COLO829 (cell line): ENCODE results near the gene NDUFS5.
"Not testable (repeated sequence)": the region's sequence is repeated elsewhere in the genome, so short reads cannot be mapped to it uniquely, and the experiment has no call there.

Experiments
- DNase-seq: peaks from one replicate; pipeline ENCODE4 v3.0.0; 2012; ENCODE audit warnings: low spot score

NDUFS5 gene

GRCh38 chr1:39026051-39026865, at the start of gene NDUFS5:
Gene NDUFS5 (plus strand): TSS chr1:39026350. CDS start chr1:39028725, 2,375 bp downstream.
- DNase-seq = peak; percentile 63

DNA sequence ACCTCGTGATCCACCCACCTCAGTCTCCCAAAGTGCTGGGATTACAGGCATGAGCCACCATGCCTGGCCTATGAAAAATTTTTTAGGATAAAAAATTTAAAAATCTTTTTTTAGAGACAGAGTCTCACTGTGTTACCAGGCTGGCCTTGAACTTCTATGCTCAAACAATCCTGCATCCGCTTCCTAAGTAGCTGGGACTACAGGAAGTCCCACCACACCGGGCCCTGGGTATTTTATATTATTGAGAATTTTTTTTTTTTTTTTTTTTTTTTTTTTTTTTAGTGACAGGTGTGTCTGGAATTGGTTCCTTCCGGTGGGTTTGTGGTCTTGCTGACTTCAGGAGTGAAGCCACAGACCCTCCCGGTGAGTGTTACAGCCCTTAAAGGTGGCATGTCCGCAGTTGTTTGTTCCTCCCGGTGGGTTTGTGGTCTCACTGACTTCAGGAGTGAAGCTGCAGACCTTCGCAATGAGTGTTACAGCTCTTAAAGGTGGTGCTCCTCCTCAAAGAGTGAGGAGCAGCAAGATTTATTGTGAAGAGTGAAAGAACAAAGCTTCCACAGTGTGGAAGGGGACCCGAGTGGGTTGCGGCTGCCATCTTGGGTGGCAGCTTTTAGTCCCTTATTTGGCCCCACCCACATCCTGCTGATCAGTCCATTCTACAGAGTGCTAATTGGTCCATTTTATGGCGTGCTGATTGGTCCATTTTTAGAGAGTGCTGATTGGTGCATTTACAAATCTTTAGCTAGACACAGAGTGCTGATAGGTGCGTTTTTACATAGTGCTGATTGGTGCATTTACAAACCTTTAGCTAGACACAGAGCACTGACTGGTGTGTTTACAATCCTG, 48.5 kb upstream of the NDUFS5 start:
- DNase-seq = not testable (repeated sequence)

DNA sequence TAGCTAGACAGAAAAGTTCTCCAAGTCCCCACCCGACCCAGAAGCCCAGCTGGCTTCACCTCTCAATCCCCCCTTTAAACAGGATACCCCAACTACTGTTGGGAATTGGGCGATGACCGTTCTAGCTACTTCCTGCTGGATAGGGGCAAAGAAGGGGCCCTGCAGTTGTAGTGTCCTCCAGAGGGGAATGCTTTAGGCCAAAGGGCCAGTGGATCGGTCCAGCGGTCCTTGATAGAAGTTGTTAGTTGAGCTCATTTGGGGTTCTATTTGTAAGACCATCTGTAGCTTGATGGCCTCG, 48.0 kb upstream of the NDUFS5 start:
- DNase-seq = not testable (repeated sequence)

- DNase-seq = not testable (repeated sequence)
These were observed 46.8 kb upstream of the NDUFS5 start for GRCh38 chr1:38979380-38979779.

- no peak for DNase-seq
These were observed 36.2 kb upstream of the NDUFS5 start for GRCh38 chr1:38989979-38990378.

DNA sequence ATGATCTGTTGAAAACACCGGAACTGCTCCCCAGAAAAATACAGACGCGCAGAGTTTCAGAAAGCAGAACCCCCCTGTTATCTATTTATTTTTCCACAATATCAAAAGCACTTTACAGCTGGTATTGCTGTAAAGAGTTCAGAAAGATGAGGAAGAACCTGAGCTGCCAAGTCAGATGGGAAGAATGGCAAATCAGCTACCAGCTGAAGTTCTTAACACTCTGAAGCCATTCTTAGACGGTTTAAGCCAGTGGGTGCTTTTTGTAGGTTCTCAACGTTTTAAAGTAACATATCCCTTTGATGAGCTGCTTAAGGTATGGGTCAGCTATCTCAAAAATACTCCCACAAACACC, 35.8 kb upstream of the NDUFS5 start:
- no peak for DNase-seq

DNA sequence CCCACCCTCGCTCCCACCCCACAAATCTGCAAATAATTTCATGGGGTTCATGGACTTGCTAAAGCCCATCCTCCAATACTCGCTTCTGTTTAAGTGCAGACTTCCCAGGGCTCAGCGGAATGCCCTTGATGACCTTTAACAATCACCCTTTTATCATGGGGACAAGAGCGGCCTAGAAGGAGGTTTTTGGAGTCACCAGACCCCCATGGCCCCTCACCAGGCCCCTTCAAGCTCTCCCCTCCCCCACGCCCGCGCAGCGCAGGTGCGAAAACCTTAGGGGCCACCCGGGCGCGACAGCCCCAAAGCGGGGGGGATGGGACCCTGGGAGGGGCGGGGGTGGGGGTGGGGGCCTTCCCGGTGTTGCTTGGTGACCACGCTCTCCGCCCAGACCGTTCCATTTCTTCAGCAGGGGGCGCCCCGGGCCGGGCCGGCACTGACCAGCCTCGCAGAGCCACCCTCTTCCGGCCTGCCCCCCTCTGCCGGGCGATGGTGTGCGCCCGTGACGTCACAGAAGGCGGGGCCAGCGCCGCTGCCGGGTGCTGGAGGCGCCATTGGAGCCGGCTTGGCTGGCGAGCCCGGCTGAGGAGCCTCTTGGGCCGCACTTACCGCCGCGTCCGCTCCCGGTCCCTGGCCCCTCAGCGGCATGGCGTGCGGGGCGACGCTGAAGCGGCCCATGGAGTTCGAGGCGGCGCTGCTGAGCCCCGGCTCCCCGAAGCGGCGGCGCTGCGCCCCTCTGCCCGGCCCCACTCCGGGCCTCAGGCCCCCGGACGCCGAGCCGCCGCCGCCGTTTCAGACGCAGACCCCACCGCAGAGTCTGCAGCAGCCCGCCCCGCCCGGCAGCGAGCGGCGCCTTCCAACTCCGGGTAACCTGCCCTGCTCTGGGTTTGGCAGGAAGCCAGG, 35.2 kb upstream of the NDUFS5 start, which contains the start of gene AKIRIN1:
TSS of gene AKIRIN1 (plus strand) at position 539 of the 900 bp plus-strand sequence. CDS start at position 644, 105 bp downstream.
- DNase-seq = peak; percentile 96

DNA sequence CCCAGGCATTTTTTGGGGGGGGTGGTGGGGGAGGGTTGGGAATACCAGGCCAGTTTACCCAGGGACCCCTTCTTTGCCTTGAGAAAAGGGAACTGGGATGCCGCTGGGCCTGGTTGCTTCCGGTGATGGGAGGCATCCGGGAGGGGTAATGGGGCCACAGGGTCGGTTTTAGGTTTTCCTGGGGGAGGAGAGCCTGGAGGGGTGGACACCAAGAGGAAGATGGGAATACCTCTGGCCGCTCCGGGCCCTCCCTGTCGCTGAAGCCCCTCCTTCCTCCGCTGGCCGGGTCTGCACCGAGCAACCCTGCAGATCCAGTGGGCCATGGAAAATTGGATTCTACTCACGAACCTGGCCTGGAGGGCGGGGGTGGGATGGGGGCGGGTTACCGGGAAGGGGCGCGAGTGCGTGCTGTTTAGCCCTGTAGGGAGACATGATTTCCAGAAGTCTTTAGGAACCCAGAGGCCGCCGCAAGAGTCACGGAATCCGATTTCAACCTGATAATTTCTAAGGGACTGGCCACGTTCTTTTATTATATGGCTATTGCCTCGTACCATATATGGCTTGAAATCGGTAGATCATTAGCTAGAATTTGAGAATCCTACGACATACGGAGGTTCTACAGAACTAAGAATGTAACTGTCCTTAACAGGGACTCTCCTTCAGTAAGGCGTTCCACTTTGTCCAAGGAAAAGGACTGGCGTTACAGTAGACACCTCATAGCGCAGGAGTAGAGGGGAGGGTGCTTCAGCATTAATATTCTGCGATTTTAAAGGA, 34.3 kb upstream of the NDUFS5 start:
- no peak for DNase-seq

GRCh38 chr1:38992412-38993111, 33.6 kb upstream of the NDUFS5 start:
- DNase-seq = no peak

DNA sequence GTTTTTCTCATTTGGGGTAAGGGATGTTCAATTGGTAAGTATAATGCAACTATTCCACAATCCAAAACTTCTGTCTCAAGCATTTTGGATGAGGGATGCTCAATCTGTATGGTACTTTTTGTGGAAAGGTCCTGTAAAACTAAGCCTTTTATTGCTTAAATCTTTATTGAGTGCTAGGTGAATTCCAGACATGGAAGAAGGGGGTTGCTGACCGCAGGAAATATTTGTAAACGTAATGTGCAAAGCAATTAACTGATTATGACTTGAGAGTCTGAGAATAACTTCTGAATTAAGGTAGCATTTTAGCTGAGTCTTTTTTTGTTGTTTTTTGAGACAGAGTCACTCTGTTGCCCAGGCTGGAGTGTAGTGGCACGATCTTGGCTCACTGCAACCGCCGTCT, 32.0 kb upstream of the NDUFS5 start:
- DNase-seq = no peak

- no peak for DNase-seq
These were observed 28.9 kb upstream of the NDUFS5 start for GRCh38 chr1:38997034-38997900.

DNA sequence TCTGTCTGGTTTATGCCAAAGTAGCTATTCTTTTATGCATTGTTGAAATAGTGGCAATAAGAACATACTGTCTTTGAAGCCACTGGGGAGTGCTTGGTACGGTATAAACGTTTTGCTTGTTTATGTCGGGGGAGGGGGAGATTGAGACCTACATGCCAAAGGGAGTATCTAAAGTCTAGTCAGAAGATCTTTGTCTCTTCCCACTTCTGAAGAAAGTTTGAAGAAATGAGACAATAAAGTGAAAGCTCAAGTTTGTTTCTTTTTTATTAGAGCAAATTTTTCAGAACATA, 28.3 kb upstream of the NDUFS5 start:
- DNase-seq = peak; percentile 15

- no peak for DNase-seq
These were observed 24.4 kb upstream of the NDUFS5 start for GRCh38 chr1:39001516-39002421.

DNA sequence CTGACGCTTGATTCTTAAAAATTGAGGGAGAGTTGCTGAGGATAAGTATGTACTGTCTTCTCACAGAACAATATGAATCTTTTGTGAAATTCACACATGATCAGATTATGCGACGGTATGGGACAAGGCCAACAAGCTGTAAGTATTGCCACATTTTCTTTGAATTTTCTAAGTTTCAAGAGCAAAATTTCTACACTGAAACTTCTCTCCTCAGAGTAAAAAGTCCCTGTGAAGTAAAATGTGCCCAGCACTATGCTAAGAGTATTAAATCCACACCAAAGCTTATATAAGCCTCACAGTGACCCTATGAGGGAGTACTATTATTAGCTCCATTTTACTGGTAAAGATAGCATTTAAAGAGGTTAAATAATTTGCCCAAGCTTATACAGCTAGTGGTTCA, 22.9 kb upstream of the NDUFS5 start:
- DNase-seq = no peak

DNA sequence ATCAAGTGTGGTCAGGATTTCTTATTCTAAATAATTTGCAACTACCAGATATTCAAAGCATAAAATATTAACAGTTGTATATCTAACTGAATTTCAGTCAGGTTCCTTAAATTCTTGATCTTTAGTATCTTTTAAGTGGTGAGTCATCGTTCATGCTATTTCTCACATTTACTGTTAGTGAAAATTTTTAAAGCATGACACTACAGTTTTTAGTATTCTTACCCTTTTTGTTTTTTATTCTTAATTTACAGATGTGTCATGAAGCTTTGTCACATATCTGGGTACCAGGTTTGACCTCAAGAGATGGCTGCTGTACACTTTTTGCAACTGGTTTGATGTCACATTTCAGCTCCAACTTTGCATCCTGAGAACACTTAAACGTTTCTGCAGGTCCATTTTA, 22.4 kb upstream of the NDUFS5 start:
- no peak for DNase-seq

- DNase-seq = no peak
These were observed 19.9 kb upstream of the NDUFS5 start for GRCh38 chr1:39006287-39006686.

GRCh38 chr1:39006726-39007645, 19.2 kb upstream of the NDUFS5 start:
- no peak for DNase-seq

DNA sequence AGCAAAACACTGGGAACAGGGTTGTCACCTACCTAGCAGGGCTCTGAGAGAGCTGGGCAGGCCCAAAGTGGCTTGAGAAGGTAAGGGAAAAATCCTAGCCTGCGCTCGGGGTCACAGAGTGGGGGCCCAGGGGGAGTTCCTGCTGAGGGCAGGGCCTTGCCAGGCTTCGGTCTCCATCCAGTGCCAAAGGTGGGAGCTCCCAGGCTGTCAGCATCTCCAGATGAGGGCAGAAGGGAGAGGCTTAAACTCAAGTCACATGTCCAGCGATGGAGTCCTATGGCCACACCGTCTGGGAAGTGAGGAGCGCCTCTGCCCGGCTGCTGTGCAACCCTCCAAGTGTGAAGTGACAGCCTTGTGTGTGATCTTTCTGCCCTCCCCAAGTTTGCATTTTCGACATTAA, 11.2 kb upstream of the NDUFS5 start:
- not testable (repeated sequence) for DNase-seq
